Measurements from ENCODE around the gene ABCG1.

The ABCG1 gene

GRCh38 chr21:42294273-42294880 is 75.4 kb downstream of the ABCG1 start:
- H3K4me3 ChIP-seq (ENCODE audit: low read depth, low read length) = no peak overlapping the region
- DNase-seq (ENCODE audit: low read depth) = no peak
- no peak for TF ChIP-seq CTCF (IDR thresholded peaks at IDR 0.05; ENCODE audit: insufficient read depth, low read depth, low read length, missing control alignments)

GRCh38 chr21:42295845-42296244 is 76.9 kb downstream of the ABCG1 start:
- H3K4me3 ChIP-seq (ENCODE audit: low read depth, low read length) = no peak overlapping the region
- no peak for DNase-seq (ENCODE audit: low read depth)
- TF ChIP-seq CTCF (IDR thresholded peaks at IDR 0.05; ENCODE audit: insufficient read depth, low read depth, low read length, missing control alignments) = no peak

- no peak overlapping the region for H3K4me3 ChIP-seq (ENCODE audit: low read depth, low read length)
- DNase-seq (ENCODE audit: low read depth) = no peak
- TF ChIP-seq CTCF (IDR thresholded peaks at IDR 0.05; ENCODE audit: insufficient read depth, low read depth, low read length, missing control alignments) = no peak
Observed at GRCh38 chr21:42296501-42296900, 77.6 kb downstream of the ABCG1 start.

- DNase-seq (ENCODE audit: low read depth) = no peak
- no peak overlapping the region for H3K4me3 ChIP-seq (ENCODE audit: low read depth, low read length)
- TF ChIP-seq CTCF (IDR thresholded peaks at IDR 0.05; ENCODE audit: insufficient read depth, low read depth, low read length, missing control alignments) = no peak
Observed at GRCh38 chr21:42297377-42297776, 78.4 kb downstream of the ABCG1 start.

- no peak overlapping the region for H3K4me3 ChIP-seq (ENCODE audit: low read depth, low read length)
- DNase-seq (ENCODE audit: low read depth) = no peak
- no peak for TF ChIP-seq CTCF (IDR thresholded peaks at IDR 0.05; ENCODE audit: insufficient read depth, low read depth, low read length, missing control alignments)
Observed at GRCh38 chr21:42298237-42298636, 79.3 kb downstream of the ABCG1 start.

DNA sequence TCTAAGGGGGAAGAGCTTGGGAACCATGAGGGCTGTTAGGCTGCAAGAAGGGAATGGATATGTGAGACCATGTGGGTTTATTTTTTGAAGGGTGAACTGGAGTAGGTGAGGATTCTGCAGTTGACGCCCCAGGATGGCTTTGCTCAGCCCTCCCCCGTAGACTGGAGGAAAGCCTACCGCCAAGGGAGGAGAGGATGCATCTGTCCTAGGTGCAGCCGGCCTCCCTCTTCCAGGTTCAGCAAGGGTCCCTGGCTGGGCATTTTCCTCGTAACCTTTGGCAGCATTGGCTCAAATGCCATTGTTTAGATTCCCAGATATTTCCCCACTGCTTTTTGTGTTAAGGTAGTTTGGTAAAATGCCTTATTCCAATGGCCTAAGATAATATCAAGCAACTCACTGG is 79.7 kb downstream of the ABCG1 start:
- TF ChIP-seq CTCF (IDR thresholded peaks at IDR 0.05; ENCODE audit: insufficient read depth, low read depth, low read length, missing control alignments) = no peak
- no peak for DNase-seq (ENCODE audit: low read depth)
- no peak overlapping the region for H3K4me3 ChIP-seq (ENCODE audit: low read depth, low read length)

Data from GM12865 (cell line).